ENCODE results near the gene RNF215. TPM values are rescaled to one million over a fixed set of nuclear protein-coding genes. Genes with fewer than 3 reads are reported as not detected.

The RNF215 gene
- total and polyA plus RNA-seq, 2 donors (not counting 3 experiments of a cell fraction or from before 2014, with no cell fraction given), result 16.7 to 26.9 TPM

DNA sequence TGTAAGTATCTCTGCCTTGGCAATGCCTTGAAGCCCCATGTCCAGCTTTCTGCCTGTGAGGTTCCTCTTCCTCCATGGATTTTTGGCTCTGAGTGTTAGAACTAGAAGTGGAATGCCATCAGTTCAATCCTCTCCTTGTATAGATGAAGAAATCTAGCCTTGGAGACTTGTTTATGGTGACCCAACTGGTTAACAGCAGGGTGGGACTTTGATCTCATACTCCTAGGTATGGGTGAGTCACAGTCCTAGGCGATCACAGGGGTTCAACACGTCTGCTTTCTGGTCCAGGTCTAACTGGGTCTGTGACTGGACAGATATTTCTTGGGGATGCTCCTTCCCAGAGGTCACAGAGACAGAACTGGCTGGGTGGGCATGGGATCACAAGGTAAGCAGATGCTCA lies 29.2 kb upstream of the RNF215 start:
- Histone ChIP-seq H3K36me3 (ENCODE audit: control insufficient read depth in 2 of 2, extremely low read depth in 1 of 2, insufficient read depth in 2 of 2, low read length in 2 of 2) (peaks cover 13 to 40% of the 10 kb centered on the region in 2 experiments), H3K9me3 (replicated peaks; ENCODE audit: control insufficient read depth, insufficient read depth, low read length) (no peaks in the 10 kb centered on the region), H3K27ac (ENCODE audit: insufficient read depth, low read depth, low read length) (no peak overlapping the region), H3K27me3 (ENCODE audit: control insufficient read depth in 2 of 2, insufficient read depth in 2 of 2, low read length in 2 of 2) (no peaks in the 10 kb centered on the region), H3K79me2 (ENCODE audit: control insufficient read depth, insufficient read depth, low read length) (no peaks in the 10 kb centered on the region), H3K9ac (replicated peaks; ENCODE audit: extremely low read depth, insufficient read depth, low read length) (no peak overlapping the region), H3K4me2 (ENCODE audit: insufficient read depth, low read length) (no peak overlapping the region), H3K4me1 (ENCODE audit: control insufficient read depth, extremely low read depth, insufficient read depth, low read length) (peaks cover 19% of the 10 kb centered on the region), H2AFZ (ENCODE audit: low read depth, low read length) (no peak overlapping the region), H3K4me3 (replicated peaks in 1 of 3; ENCODE audit: insufficient read depth in 1 of 3, low read depth in 1 of 3, low read length in 3 of 3) (no peak overlapping the region), H4K20me1 (replicated peaks; ENCODE audit: control insufficient read depth, extremely low read depth, insufficient read depth, low read length) (no peaks in the 10 kb centered on the region), H3K9me1 (replicated peaks; ENCODE audit: control insufficient read depth, extremely low read depth, insufficient read depth, low read length) (no peaks in the 10 kb centered on the region)
- TF ChIP-seq JUN (IDR thresholded peaks at IDR 0.05; ENCODE audit: borderline replicate concordance, insufficient read depth, insufficient read length, low read depth), result no peak
- no TSS peak for BruUV-seq (replicated peaks)
- POLR2A ChIA-PET, result no interaction called here
- dilution Hi-C loops (cut with MboI; ENCODE audit: extremely low pct_ligation_motif_present, low sequenced_read_pairs), result no loop called here
- no peak for DNase-seq (ENCODE audit: low read depth, low spot score)
- no peak for FAIRE-seq
- intact Hi-C loops (cut with micrococcal nuclease), result no loop called here
- CTCF ChIA-PET, result no interaction called here

DNA sequence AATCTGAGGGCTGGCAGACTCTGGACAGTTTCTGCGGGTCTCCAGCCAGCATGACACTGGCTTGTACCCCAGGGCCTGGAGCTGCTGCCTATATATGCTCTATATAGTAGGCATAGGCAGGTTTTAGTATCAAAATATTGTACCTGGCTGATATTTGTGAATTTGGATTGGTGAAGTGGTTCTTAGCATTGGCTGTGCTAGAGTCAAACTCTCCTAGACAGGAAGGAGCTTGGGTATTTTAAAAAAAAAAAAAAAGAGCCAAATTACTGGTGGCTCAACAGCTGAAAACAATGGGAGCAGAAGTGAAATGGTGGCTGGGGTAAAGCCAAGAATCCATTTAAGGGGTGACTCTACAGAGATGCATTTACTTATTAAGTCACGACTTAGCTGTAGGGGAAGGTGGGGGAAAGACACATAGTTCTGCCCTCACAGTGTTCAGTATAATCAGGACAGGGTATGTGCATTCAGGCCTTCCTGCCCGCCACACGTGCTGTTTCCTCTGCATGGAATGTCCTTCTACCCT lies 27.4 kb upstream of the RNF215 start:
- no TSS peak for BruUV-seq (replicated peaks)

More for the DNA sequence above, 27.4 kb upstream of the RNF215 start:
- no peak overlapping the region for H3K4me3 ChIP-seq (replicated peaks in 1 of 3; ENCODE audit: insufficient read depth in 1 of 3, low read depth in 1 of 3, low read length in 3 of 3)
- peaks cover 13 to 53% of the 10 kb centered on the region in 2 experiments for H3K36me3 ChIP-seq (ENCODE audit: control insufficient read depth in 2 of 2, extremely low read depth in 1 of 2, insufficient read depth in 2 of 2, low read length in 2 of 2)
- intact Hi-C loops (cut with micrococcal nuclease) (no loop called here), dilution Hi-C loops (cut with MboI; ENCODE audit: extremely low pct_ligation_motif_present, low sequenced_read_pairs) (no loop called here)
- H3K27ac ChIP-seq (ENCODE audit: insufficient read depth, low read depth, low read length), result no peak overlapping the region
- TF ChIP-seq POLR2A (IDR thresholded peaks at IDR 0.05; ENCODE audit: low read depth, low read length), result no peak
- no peak for TF ChIP-seq JUN (IDR thresholded peaks at IDR 0.05; ENCODE audit: borderline replicate concordance, insufficient read depth, insufficient read length, low read depth)
- TF ChIP-seq, protein P1, sequence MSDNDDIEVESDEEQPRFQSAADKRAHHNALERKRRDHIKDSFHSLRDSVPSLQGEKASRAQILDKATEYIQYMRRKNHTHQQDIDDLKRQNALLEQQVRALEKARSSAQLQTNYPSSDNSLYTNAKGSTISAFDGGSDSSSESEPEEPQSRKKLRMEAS (IDR thresholded peaks at IDR 0.05; ENCODE audit: insufficient read depth, insufficient read length), result no peak
- TF ChIP-seq FOS (IDR thresholded peaks at IDR 0.05; ENCODE audit: borderline replicate concordance, insufficient read depth, low read length), result no peak
- no peak for TF ChIP-seq POLR2AphosphoS5 (IDR thresholded peaks at IDR 0.05; ENCODE audit: insufficient read depth, low read depth, low read length)
- H4K20me1 ChIP-seq (replicated peaks; ENCODE audit: control insufficient read depth, extremely low read depth, insufficient read depth, low read length), result no peaks in the 10 kb centered on the region
- no peak overlapping the region for H3K9ac ChIP-seq (replicated peaks; ENCODE audit: extremely low read depth, insufficient read depth, low read length)
- peaks cover under 1% of the 10 kb centered on the region for H3K4me1 ChIP-seq (ENCODE audit: control insufficient read depth, extremely low read depth, insufficient read depth, low read length)
- H2AFZ ChIP-seq (ENCODE audit: low read depth, low read length), result no peak overlapping the region
- H3K4me2 ChIP-seq (ENCODE audit: insufficient read depth, low read length), result no peak overlapping the region
- no peaks in the 10 kb centered on the region for H3K9me3 ChIP-seq (replicated peaks; ENCODE audit: control insufficient read depth, insufficient read depth, low read length)
- no peaks in the 10 kb centered on the region for H3K27me3 ChIP-seq (ENCODE audit: control insufficient read depth in 2 of 2, insufficient read depth in 2 of 2, low read length in 2 of 2)
- ChIA-PET POLR2A (interaction anchor here (0.7 to 0.8 kb wide), 2 partner anchors 16 to 45 kb away, joined by 6 read pairs; no protein-coding TSS in a partner anchor), CTCF (interaction anchor here (0.7 to 4.0 kb wide), 4 partner anchors 11 to 191 kb away, joined by 3 to 21 read pairs (median 8); partner anchors contain the start of gene MTFP1)
- peak; percentile 12 for DNase-seq (ENCODE audit: low read depth, low spot score)
- no peaks in the 10 kb centered on the region for H3K79me2 ChIP-seq (ENCODE audit: control insufficient read depth, insufficient read depth, low read length)
- no peak for FAIRE-seq
- no peaks in the 10 kb centered on the region for H3K9me1 ChIP-seq (replicated peaks; ENCODE audit: control insufficient read depth, extremely low read depth, insufficient read depth, low read length)
